Liver (tissue), 9 donors: ENCODE data around the gene WDFY3. TPM values are rescaled to one million over a fixed set of nuclear protein-coding genes. Genes with fewer than 3 reads are reported as not detected.

ENCODE experiments used
- DNase-seq: peaks from one replicate; pipeline ENCODE4 v3.0.0-alpha.2; 2017; ENCODE audit warnings: low spot score
- H3K27ac ChIP-seq, 2 donors: one replicate each; pipeline ENCODE4 v1.7.0; 2013; ENCODE audit warnings: inconsistent platforms in 2 of 2, low read length in 2 of 2, control low read depth in 1 of 2, low read depth in 1 of 2, mild to moderate bottlenecking in 1 of 2
- H3K27me3 ChIP-seq, 4 donors: one replicate each; pipeline versions ENCODE4 v1.6.1 to v1.7.0; 2013; ENCODE audit warnings: low read length in 3 of 4, inconsistent platforms in 1 of 4, mild to moderate bottlenecking in 1 of 4, moderate library complexity in 1 of 4; ENCODE audit not compliant: control insufficient read depth in 4 of 4, insufficient read depth in 4 of 4
- H3K36me3 ChIP-seq, 4 donors: one replicate each; pipeline versions ENCODE4 v1.6.1 to v1.7.0; 2013; ENCODE audit warnings: low read length in 3 of 4, mild to moderate bottlenecking in 3 of 4, low read depth in 1 of 4, moderate library complexity in 1 of 4; ENCODE audit not compliant: control insufficient read depth in 4 of 4, insufficient read depth in 3 of 4
- H3K4me1 ChIP-seq, 4 donors: one replicate each; pipeline versions ENCODE4 v1.6.1 to v1.7.0; 2013; ENCODE audit warnings: low read length in 3 of 4, mild to moderate bottlenecking in 3 of 4, moderate library complexity in 1 of 4; ENCODE audit not compliant: control insufficient read depth in 4 of 4, insufficient read depth in 4 of 4
- H3K4me3 ChIP-seq, 3 donors: one replicate each; pipeline versions ENCODE4 v1.6.1 to v1.7.0; 2013; ENCODE audit warnings: low read length in 3 of 3, control low read depth in 1 of 3, low read depth in 1 of 3, mild to moderate bottlenecking in 1 of 3
- H3K9ac ChIP-seq, 2 donors: one replicate each; pipeline ENCODE4 v1.7.0; 2013; ENCODE audit warnings: low read length in 2 of 2, mild to moderate bottlenecking in 2 of 2, moderate library complexity in 2 of 2, control low read depth in 1 of 2, low read depth in 1 of 2
- H3K9me3 ChIP-seq, 4 donors: one replicate each; pipeline versions ENCODE4 v1.6.1 to v1.7.0; 2013; ENCODE audit warnings: low read length in 3 of 4; ENCODE audit not compliant: control insufficient read depth in 4 of 4
- EGR1 ChIP-seq, 2 donors: IDR thresholded peaks; 2 replicates each; pipeline ENCODE4 v1.6.1; 2016 to 2018; ENCODE audit warnings: antibody characterized with exemption in 2 of 2, low read depth in 2 of 2
- FOXA1 ChIP-seq: IDR thresholded peaks from 2 replicates; pipeline ENCODE4 v1.6.1; 2016; ENCODE audit warnings: antibody characterized with exemption
- FOXA2 ChIP-seq: IDR thresholded peaks from 2 replicates; pipeline ENCODE4 v1.6.1; 2016; ENCODE audit warnings: antibody characterized with exemption
- GABPA ChIP-seq, 2 donors: IDR thresholded peaks in 1 of 2; conservative IDR thresholded peaks in 1 of 2; 2 replicates each; pipeline ENCODE4 v1.6.1; 2016; ENCODE audit warnings: antibody characterized with exemption in 2 of 2, mild to moderate bottlenecking in 1 of 2, moderate library complexity in 1 of 2
- HNF4A ChIP-seq, 2 donors: conservative IDR thresholded peaks; 2 replicates each; pipeline ENCODE4 v1.6.1; 2016; ENCODE audit warnings: antibody characterized with exemption in 2 of 2, mild to moderate bottlenecking in 2 of 2
- JUND ChIP-seq, 2 donors: IDR thresholded peaks; 2 replicates each; pipeline ENCODE4 v1.6.1; 2016; ENCODE audit warnings: antibody characterized with exemption in 2 of 2
- NR2F2 ChIP-seq: IDR thresholded peaks from 2 replicates; pipeline ENCODE4 v1.6.1; 2016; ENCODE audit warnings: antibody characterized with exemption
- RAD21 ChIP-seq, 2 donors: IDR thresholded peaks; 2 replicates each; pipeline ENCODE4 v1.6.1; 2016; ENCODE audit warnings: antibody characterized with exemption in 2 of 2, mild to moderate bottlenecking in 2 of 2
- RXRA ChIP-seq, 2 donors: IDR thresholded peaks; 2 replicates each; pipeline ENCODE4 v1.6.1; 2017 to 2018; ENCODE audit warnings: antibody characterized with exemption in 2 of 2, mild to moderate bottlenecking in 1 of 2
- SP1 ChIP-seq: IDR thresholded peaks from 2 replicates; pipeline ENCODE4 v1.6.1; 2018; ENCODE audit warnings: antibody characterized with exemption, mild to moderate bottlenecking
- TAF1 ChIP-seq: conservative IDR thresholded peaks from 2 replicates; pipeline ENCODE4 v1.6.1; 2016; ENCODE audit warnings: antibody characterized with exemption, mild to moderate bottlenecking
- YY1 ChIP-seq: IDR thresholded peaks from 2 replicates; pipeline ENCODE4 v1.6.1; 2016; ENCODE audit warnings: antibody characterized with exemption, mild to moderate bottlenecking
- WGBS: extraction: QIAGEN DNeasy Blood & Tissue Kit; methylation state at CpG from one replicate; pipeline ENCODE4 v1.1.7; 2013; 5-methylcytosine and 5-hydroxymethylcytosine counted together
- polyA plus RNA-seq, 2 donors: library from polyadenylated mRNA; stranded (reverse) in 1 of 2; unstranded in 1 of 2; fragments of 200-250 nt in 1 of 2; fragments of >200 nt in 1 of 2; fragmentation: Nextera tagmentation in 1 of 2; extraction: Ambion mirVana in 1 of 2; gene quantifications; one replicate each; pipeline versions ENCODE4 v1.2.1 to v1.2.3, GENCODE V29; 2013 to 2015
- total RNA-seq, 2 donors: library from RNA; depleted of rRNA; stranded (reverse); fragments of >200 nt; gene quantifications; one replicate each; pipeline ENCODE4 v1.2.3, GENCODE V29; 2014
- TF ChIP-seq, protein P1 (sequence below): fragments of 150-350 bp; IDR thresholded peaks from 2 replicates; pipeline ENCODE4 v1.5.1; 2017; ENCODE audit warnings: improper control_type of control experiment, low read depth, low read length; ENCODE audit not compliant: missing input control
- TF ChIP-seq, protein P2 (sequence below): IDR thresholded peaks from 2 replicates; pipeline ENCODE4 v1.6.1; 2016; ENCODE audit warnings: antibody characterized with exemption
- TF ChIP-seq, protein P3 (sequence below): IDR thresholded peaks from 2 replicates; pipeline ENCODE4 v1.6.1; 2016; ENCODE audit warnings: antibody characterized with exemption, mild to moderate bottlenecking
- TF ChIP-seq, protein P4 (sequence below): IDR thresholded peaks from 2 replicates; pipeline ENCODE4 v1.6.1; 2016; ENCODE audit warnings: antibody characterized with exemption
- donor health status: healthy.
- donor health status: healthy.
- donor health status: healthy.
- donor health status: healthy.
- donor health status: healthy.

WDFY3 gene
- total and polyA plus RNA-seq, 4 donors: 3.2 to 50.5 (median 19.2) TPM

DNA sequence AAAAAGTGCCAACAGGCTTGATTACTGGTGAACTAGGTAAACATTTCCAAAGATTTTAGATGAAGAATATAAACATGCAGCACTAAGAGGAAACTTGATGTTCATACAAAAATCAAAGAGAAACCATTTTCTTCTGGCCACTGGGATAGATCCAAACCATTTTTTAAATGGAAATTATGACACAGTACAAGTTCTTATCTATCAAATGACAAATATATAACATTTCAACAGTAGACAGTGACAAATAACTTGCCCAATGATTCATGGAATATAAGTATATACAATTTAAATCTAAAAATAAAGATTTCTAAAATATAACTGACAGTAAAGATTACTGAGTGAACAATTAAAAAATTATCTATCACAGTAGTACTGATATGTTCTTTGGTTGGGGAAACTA lies 232.5 kb downstream of the WDFY3 start:
- H3K36me3 ChIP-seq: peaks cover 5 to 49% (median 42%) of the 10 kb centered on the region in 4 donors

DNA sequence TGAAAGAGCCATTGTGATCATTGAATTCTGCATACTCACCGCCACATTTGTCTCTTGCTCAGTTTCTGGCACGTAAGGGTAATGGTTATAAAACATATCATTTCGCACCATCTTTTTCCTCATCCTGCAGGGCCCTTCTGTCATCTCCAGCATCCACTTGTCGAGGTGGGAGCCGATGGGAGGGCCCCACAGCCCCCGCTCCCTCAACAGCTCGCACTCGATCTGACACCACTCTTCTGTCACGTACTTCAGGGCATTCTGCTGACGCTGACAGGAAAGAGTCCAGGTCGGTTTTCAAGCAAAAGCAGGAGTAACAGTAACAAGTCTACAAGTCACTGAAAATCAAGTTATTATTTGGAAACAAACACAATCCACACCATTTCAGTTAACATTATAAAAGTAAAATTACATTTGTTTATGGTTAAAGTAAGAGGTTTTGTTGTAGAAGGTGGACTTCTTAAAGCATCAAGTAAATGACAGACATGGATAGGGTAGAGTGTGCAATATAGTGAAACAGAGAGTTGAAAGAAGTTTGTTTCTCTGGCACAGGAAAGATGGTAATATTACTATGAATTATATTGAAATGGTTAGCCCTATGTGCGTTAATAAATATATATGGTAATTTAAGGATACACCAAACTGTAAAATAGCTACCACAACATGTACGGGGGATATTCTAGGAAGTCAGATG lies 233.0 kb downstream of the WDFY3 start:
- Histone ChIP-seq H3K27me3 (no peaks in the 10 kb centered on the region), H3K9ac (no peak overlapping the region), H3K27ac (no peak overlapping the region), H3K4me1 (no peaks in the 10 kb centered on the region), H3K4me3 (no peak overlapping the region), H3K9me3 (no peaks in the 10 kb centered on the region), H3K36me3 (peaks cover 5 to 47% (median 39%) of the 10 kb centered on the region in 4 donors)
- TF ChIP-seq RAD21 (IDR thresholded peaks at IDR 0.05): no peak
- no peak for TF ChIP-seq YY1
- DNase-seq: no peak
- WGBS: 96% methylated on average over 13 of the region's 13 CpGs

More for the DNA sequence above, 232.5 kb downstream of the WDFY3 start:
- no peaks in the 10 kb centered on the region for H3K9me3 ChIP-seq
- no peak for TF ChIP-seq GABPA (IDR thresholded peaks at IDR 0.05 in 1 of 2, conservative IDR thresholded peaks at IDR 0.05 in 1 of 2)
- TF ChIP-seq FOXA2: no peak
- TF ChIP-seq YY1: no peak
- TF ChIP-seq JUND (IDR thresholded peaks at IDR 0.05): no peak
- TF ChIP-seq HNF4A (conservative IDR thresholded peaks at IDR 0.05): no peak
- no peak for TF ChIP-seq RAD21 (IDR thresholded peaks at IDR 0.05)
- no peak for TF ChIP-seq RXRA (IDR thresholded peaks at IDR 0.05)
- no peak for TF ChIP-seq FOXA1
- no peak for TF ChIP-seq NR2F2
- TF ChIP-seq TAF1: no peak
- TF ChIP-seq SP1: no peak
- no peaks in the 10 kb centered on the region for H3K27me3 ChIP-seq
- no peak overlapping the region for H3K27ac ChIP-seq
- DNase-seq: no peak
- no peaks in the 10 kb centered on the region for H3K4me1 ChIP-seq
- no peak overlapping the region for H3K4me3 ChIP-seq
- H3K9ac ChIP-seq: no peak overlapping the region

DNA sequence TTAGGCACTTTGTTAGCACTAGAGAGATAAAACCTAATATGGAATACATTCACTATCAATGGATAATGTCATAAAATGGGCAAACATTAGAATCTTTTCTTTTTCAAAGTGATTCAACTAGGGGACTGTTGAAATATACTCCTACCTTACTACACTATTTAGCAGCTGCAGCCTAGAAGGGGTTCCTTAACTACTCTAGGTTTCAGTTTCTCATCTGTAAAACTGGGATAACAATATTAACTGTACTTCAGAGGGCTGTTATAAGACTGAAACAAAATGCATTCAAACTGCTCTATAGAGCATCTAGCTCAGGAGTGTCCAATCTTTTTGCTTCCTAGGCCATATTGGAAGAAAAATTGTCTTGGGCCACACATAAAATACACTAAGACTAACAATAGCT lies 236.1 kb downstream of the WDFY3 start:
- H3K4me3 ChIP-seq: no peak overlapping the region
- TF ChIP-seq NR2F2 (no peak), FOXA2 (no peak), EGR1 (IDR thresholded peaks at IDR 0.05; ENCODE audit: low read depth in 2 of 2) (no peak), HNF4A (conservative IDR thresholded peaks at IDR 0.05) (no peak)
- no peak for DNase-seq
- H3K27ac ChIP-seq: no peak overlapping the region
- H3K27me3 ChIP-seq: no peaks in the 10 kb centered on the region
- H3K9me3 ChIP-seq: no peaks in the 10 kb centered on the region
- H3K9ac ChIP-seq: no peak overlapping the region
- peaks cover 5 to 28% (median 23%) of the 10 kb centered on the region in 4 donors for H3K36me3 ChIP-seq
- no peaks in the 10 kb centered on the region for H3K4me1 ChIP-seq

DNA sequence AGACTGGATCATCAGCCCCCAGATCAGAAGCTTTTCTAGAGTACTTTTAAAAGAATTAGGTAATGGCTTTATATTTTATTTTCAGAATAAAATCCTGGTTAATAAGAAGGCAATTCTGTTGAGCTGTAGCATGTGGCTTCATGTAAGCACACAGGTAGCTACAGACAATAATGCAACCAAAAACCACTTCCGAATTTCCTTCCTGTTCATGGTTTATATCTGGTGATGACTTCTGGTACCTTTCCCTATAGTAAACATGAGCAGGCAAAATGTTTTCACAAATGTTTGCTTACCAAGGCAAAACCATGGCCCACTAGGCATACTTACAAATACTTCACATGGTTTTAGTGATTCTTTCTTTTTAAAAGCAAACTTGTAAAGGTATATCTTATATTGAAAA lies 239.0 kb downstream of the WDFY3 start:
- no peak for TF ChIP-seq NR2F2
- no peak for TF ChIP-seq TAF1
- TF ChIP-seq, protein P1, sequence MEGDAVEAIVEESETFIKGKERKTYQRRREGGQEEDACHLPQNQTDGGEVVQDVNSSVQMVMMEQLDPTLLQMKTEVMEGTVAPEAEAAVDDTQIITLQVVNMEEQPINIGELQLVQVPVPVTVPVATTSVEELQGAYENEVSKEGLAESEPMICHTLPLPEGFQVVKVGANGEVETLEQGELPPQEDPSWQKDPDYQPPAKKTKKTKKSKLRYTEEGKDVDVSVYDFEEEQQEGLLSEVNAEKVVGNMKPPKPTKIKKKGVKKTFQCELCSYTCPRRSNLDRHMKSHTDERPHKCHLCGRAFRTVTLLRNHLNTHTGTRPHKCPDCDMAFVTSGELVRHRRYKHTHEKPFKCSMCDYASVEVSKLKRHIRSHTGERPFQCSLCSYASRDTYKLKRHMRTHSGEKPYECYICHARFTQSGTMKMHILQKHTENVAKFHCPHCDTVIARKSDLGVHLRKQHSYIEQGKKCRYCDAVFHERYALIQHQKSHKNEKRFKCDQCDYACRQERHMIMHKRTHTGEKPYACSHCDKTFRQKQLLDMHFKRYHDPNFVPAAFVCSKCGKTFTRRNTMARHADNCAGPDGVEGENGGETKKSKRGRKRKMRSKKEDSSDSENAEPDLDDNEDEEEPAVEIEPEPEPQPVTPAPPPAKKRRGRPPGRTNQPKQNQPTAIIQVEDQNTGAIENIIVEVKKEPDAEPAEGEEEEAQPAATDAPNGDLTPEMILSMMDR: no peak
- TF ChIP-seq HNF4A (conservative IDR thresholded peaks at IDR 0.05): no peak
- no peak for TF ChIP-seq RAD21 (IDR thresholded peaks at IDR 0.05)
- TF ChIP-seq, protein P2, sequence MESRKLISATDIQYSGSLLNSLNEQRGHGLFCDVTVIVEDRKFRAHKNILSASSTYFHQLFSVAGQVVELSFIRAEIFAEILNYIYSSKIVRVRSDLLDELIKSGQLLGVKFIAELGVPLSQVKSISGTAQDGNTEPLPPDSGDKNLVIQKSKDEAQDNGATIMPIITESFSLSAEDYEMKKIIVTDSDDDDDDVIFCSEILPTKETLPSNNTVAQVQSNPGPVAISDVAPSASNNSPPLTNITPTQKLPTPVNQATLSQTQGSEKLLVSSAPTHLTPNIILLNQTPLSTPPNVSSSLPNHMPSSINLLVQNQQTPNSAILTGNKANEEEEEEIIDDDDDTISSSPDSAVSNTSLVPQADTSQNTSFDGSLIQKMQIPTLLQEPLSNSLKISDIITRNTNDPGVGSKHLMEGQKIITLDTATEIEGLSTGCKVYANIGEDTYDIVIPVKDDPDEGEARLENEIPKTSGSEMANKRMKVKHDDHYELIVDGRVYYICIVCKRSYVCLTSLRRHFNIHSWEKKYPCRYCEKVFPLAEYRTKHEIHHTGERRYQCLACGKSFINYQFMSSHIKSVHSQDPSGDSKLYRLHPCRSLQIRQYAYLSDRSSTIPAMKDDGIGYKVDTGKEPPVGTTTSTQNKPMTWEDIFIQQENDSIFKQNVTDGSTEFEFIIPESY: no peak
- TF ChIP-seq SP1: no peak
- TF ChIP-seq, protein P3, sequence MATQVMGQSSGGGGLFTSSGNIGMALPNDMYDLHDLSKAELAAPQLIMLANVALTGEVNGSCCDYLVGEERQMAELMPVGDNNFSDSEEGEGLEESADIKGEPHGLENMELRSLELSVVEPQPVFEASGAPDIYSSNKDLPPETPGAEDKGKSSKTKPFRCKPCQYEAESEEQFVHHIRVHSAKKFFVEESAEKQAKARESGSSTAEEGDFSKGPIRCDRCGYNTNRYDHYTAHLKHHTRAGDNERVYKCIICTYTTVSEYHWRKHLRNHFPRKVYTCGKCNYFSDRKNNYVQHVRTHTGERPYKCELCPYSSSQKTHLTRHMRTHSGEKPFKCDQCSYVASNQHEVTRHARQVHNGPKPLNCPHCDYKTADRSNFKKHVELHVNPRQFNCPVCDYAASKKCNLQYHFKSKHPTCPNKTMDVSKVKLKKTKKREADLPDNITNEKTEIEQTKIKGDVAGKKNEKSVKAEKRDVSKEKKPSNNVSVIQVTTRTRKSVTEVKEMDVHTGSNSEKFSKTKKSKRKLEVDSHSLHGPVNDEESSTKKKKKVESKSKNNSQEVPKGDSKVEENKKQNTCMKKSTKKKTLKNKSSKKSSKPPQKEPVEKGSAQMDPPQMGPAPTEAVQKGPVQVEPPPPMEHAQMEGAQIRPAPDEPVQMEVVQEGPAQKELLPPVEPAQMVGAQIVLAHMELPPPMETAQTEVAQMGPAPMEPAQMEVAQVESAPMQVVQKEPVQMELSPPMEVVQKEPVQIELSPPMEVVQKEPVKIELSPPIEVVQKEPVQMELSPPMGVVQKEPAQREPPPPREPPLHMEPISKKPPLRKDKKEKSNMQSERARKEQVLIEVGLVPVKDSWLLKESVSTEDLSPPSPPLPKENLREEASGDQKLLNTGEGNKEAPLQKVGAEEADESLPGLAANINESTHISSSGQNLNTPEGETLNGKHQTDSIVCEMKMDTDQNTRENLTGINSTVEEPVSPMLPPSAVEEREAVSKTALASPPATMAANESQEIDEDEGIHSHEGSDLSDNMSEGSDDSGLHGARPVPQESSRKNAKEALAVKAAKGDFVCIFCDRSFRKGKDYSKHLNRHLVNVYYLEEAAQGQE: no peak
- TF ChIP-seq, protein P4, sequence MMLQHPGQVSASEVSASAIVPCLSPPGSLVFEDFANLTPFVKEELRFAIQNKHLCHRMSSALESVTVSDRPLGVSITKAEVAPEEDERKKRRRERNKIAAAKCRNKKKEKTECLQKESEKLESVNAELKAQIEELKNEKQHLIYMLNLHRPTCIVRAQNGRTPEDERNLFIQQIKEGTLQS: no peak
- no peak for TF ChIP-seq RXRA (IDR thresholded peaks at IDR 0.05)
- TF ChIP-seq EGR1 (IDR thresholded peaks at IDR 0.05; ENCODE audit: low read depth in 2 of 2): no peak
- no peak overlapping the region for H3K9ac ChIP-seq
- DNase-seq: no peak
- H3K27me3 ChIP-seq: no peaks in the 10 kb centered on the region
- no peak overlapping the region for H3K4me3 ChIP-seq
- H3K9me3 ChIP-seq: no peaks in the 10 kb centered on the region
- H3K27ac ChIP-seq: no peak overlapping the region
- 81% methylated on average over 1 of the region's 1 CpG for WGBS
- H3K4me1 ChIP-seq: no peaks in the 10 kb centered on the region
- H3K36me3 ChIP-seq: peaks cover 0 to 21% (median 5%) of the 10 kb centered on the region in 4 donors
